GM21526 (cell line): ENCODE data around the gene RETREG2.

ENCODE experiments used
- ATAC-seq: cut with Tn5 transposase; IDR thresholded peaks from one replicate; pipeline ENCODE4 v1.9.1; 2021; ENCODE audit warnings: moderate library complexity; ENCODE audit not compliant: unreplicated experiment, low FRiP score

Gene RETREG2

DNA sequence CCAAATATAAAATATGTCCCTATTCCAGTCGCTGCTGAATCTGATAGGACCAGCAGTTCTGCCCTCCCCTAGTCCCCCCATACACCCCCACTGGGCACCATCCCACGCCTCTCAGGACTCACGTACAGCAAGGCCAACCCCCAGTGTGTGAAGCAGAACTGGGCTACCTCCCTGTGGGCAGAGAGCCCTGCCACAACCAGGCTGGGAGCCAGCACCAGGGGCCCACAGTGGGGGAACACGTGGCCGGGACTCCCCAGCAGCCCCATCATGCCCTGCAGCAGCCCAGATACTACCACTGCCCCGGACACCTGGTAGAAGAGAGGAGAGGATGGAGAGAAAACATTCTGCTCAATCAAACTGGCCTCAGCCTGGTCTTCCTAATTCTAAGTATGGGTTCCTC, 9.5 kb upstream of the RETREG2 start:
- no peak for ATAC-seq

- no peak for ATAC-seq
These were observed 9.1 kb upstream of the RETREG2 start for GRCh38 chr2:219168932-219169331.

DNA sequence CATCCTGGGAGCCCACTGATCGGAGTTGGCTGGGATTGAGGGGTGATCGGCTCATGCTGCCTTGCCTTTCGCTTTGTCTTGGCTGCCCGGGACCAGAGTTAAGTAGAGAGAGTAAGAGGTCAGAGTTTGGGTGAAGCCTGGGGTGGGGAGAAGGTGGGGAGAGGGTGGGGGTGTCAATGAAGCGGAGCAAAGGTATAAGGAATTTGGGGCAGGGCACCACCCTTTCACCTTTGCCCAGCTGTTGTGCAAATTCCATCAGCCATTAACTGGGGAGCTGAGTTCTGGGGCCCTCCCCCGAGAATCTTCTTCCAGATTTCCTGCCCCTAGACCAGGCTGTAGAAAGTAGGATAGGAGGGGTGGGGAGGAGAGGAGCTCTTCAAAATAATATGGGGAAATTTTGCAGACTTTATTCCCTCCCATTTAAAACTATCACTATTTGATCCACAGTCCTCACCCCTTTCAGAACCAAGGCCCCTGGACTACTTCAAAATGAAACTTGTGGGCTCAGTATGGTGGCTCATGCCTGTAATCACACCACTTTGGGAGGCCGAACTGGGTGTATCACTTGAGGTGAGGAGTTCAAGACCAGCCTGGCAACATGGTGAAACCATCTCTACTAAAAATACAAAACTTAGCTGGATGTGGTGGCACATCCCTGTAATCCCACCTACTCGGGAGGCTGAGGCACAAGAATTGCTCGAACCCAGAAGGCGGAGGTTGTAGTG, 8.0 kb upstream of the RETREG2 start, which contains the start of gene SLC23A3:
Gene SLC23A3, minus strand, starts transcription at position 100 of the 725 bp plus-strand sequence. Its CDS starts 45 bp downstream, at position 55.
- ATAC-seq = no peak

DNA sequence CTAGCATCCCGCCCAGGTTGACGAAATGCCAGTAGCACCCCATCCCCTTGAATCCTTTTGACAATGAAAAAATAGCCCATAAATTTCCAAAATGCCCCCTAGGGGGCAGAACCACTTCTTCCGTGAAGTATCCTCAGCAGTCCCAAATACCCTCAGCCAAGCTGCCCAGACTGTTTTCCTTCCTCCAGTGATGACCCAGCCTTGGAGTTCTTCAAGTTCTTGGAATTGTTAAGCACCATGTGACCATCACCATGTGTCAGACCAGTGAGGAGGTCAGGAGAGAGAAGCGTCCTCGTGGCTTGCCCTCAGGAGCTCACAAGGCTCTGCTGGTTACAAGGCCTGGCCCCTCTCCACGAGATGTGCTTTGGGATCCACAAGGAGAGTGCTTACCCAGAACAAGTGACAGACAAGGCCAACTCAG, 6.8 kb upstream of the RETREG2 start:
- no peak for ATAC-seq

- ATAC-seq = no peak
These were observed 5.6 kb upstream of the RETREG2 start for GRCh38 chr2:219172231-219173154.

GRCh38 chr2:219173176-219173575, 4.9 kb upstream of the RETREG2 start:
- no peak for ATAC-seq

DNA sequence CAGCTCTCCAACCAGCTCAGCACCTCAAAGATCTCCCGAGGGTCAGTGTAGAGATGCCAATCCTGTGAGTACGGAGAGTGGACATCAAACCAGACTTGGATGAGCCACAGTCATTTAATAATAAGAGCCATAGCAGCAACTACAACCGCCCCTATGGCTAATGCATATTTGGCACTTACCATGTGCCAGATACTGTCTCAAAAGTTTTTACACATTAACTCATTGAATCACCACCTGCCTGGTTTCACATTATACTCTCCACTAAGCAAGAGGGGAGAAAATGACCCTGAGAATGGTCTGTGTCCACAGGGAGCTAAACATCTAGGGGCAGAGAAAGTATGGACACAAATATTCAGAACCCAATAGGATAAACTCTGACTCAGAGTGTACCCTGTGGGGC, 3.9 kb upstream of the RETREG2 start:
- no peak for ATAC-seq

GRCh38 chr2:219174801-219175200, 3.3 kb upstream of the RETREG2 start:
- ATAC-seq = no peak

GRCh38 chr2:219175486-219175885, 2.6 kb upstream of the RETREG2 start:
- ATAC-seq = no peak

DNA sequence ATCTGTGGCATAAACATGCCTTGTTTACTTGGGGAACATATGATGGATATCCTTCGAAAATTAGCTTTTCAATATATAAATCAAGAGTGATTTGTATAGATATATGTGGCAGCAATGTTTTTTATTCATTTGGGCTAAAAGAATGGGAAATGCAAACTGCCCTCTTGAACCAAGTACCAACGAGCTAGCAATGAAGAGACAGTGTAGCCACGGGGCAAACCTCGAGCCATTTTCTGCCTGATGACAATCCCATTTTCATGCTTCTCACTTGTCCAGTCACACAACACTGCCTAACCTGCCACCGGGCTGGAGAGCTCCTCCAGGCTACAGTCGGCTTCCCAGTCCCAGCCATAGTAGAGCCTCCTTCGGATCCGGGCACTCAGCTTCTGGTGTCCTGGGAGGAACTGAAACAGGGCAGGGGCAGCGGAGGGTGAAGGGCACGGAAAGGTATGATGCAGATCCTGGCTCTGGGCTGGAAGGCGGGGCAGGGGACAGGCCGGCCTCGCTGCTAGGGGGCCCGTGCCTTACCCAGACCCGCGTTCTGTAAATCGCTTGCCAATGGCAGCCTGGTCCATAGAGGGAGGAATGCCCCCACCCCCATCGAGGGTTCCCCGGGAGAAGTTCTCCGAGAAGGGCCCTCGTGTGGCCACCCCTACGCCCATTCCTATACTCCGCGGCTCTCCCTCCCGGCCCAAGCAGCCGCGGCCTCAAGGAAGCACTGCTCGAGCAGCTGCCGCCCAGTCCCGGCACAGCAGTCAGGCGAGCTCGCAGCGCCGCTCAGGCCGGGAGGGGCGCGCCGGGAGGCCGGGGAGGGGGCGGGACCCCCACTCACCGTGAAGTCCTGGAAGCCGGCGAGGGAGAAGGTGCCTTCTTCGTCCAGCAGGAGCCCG, 1.9 kb upstream of the RETREG2 start:
- ATAC-seq = peak; percentile 17

DNA sequence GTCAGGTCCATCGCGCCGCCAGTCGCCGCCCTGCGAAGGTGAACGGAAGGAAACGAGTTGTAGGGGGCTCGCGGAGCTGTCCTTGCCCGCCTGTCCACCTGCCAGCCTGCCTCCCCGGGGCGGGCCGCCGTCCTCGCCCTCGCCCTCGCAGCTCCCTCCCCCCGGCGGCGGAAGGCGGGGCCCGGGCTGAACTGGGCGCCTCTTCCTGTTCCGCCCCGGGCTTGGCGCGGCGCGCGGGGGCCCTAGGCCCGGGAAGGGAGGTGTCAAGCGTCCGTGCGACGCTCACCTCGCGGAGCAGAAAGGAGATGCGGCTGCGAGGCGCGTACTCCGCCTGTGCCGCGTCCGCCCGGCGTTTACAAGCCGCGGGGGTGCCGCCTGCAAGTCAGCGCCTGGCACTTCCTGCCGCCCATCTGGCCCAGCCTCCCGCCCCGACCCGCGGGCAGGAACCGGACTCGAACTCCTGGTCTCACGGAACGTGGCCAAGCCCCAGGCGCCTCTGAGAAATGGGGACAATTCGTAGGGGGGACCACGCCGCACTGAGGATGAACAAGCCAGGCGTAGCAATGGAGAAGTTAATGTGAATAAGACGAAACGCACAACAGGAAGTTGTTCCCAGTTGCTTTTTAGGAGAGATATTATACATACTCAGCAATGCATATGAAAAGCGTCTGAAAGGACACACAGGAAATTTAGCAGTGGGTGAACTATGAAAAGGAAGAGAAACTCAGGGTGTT, 1.1 kb upstream of the RETREG2 start, which contains the start of gene CNPPD1:
Gene CNPPD1, minus strand, starts transcription at position 108 of the 734 bp plus-strand sequence. Its CDS starts 97 bp downstream, at position 11.
- ATAC-seq = peak; percentile 58

- ATAC-seq = peak; percentile 26
These were observed 501 bp downstream of the RETREG2 start for GRCh38 chr2:219178377-219179175.

DNA sequence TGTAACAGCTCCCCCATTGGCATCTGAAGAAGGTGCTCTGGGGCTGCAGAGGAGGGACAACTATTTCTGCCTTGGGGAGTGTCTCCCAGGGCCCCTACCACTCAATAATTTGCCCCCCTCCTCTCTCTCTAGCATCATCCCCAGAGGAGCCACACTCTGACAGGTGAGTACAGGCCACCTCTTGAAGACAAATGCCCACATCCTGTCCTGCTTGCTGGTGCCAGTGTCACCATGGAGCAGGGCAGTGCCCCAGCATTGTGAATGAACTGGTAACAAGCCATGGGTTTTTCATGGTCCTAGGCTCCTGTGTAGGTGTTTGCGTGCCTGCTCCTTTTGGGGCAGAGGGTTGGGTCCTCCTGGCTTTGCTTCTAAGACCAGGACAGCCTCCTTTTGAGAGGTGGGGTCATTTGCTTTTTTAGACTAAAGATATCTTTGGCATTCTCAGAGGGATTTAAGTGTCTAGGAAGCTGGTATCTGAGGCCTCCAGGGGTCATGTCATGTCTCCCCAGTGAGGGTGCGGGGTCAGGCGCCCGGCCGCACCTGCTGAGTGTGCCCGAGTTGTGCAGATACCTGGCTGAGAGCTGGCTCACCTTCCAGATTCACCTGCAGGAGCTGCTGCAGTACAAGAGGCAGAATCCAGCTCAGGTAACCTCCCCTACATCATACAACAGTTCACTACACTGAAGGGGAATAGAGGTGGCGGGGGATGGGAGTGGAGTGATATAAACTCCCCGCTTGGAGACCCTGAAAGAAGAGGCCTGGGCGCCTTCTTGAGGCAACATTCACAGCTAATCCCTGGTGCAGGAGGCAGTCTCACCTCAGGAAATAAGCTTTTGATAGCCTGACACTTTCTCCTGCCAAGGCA, 1.8 kb downstream of the RETREG2 start:
- ATAC-seq = no peak

- ATAC-seq = no peak
These were observed 2.9 kb downstream of the RETREG2 start for GRCh38 chr2:219180961-219181360.

- no peak for ATAC-seq
These were observed 3.5 kb downstream of the RETREG2 start for GRCh38 chr2:219181531-219181930.

DNA sequence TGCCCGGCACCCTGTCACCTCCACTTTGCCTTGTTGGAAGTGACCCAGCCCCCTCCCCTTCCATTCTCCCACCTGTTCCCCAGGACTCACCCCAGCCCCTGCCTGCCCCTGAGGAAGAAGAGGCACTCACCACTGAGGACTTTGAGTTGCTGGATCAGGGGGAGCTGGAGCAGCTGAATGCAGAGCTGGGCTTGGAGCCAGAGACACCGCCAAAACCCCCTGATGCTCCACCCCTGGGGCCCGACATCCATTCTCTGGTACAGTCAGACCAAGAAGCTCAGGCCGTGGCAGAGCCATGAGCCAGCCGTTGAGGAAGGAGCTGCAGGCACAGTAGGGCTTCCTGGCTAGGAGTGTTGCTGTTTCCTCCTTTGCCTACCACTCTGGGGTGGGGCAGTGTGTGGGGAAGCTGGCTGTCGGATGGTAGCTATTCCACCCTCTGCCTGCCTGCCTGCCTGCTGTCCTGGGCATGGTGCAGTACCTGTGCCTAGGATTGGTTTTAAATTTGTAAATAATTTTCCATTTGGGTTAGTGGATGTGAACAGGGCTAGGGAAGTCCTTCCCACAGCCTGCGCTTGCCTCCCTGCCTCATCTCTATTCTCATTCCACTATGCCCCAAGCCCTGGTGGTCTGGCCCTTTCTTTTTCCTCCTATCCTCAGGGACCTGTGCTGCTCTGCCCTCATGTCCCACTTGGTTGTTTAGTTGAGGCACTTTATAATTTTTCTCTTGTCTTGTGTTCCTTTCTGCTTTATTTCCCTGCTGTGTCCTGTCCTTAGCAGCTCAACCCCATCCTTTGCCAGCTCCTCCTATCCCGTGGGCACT, 4.5 kb downstream of the RETREG2 start:
- no peak for ATAC-seq

- ATAC-seq = no peak
These were observed 5.2 kb downstream of the RETREG2 start for GRCh38 chr2:219183151-219183772.
